ENCODE data around the gene MAB21L2.

MAB21L2 gene

GRCh38 chr4:150599547-150599946, 17.6 kb downstream of the MAB21L2 start:
- TF ChIP-seq CTCF (IDR thresholded peaks at IDR 0.05; ENCODE audit: borderline replicate concordance, insufficient read depth, low read depth, low read length): no peak
- H3K4me3 ChIP-seq (ENCODE audit: low read depth, low read length): no peak overlapping the region

GRCh38 chr4:150600812-150601445, 19.0 kb downstream of the MAB21L2 start:
- H3K4me3 ChIP-seq (ENCODE audit: low read depth, low read length): no peak overlapping the region
- no peak for TF ChIP-seq CTCF (IDR thresholded peaks at IDR 0.05; ENCODE audit: borderline replicate concordance, insufficient read depth, low read depth, low read length)

GRCh38 chr4:150609131-150609530, 27.2 kb downstream of the MAB21L2 start:
- no peak overlapping the region for H3K4me3 ChIP-seq (ENCODE audit: low read depth, low read length)
- TF ChIP-seq CTCF (IDR thresholded peaks at IDR 0.05; ENCODE audit: borderline replicate concordance, insufficient read depth, low read depth, low read length): no peak

GRCh38 chr4:150619042-150619441, 37.1 kb downstream of the MAB21L2 start:
- no peak for TF ChIP-seq CTCF (IDR thresholded peaks at IDR 0.05; ENCODE audit: borderline replicate concordance, insufficient read depth, low read depth, low read length)
- H3K4me3 ChIP-seq (ENCODE audit: low read depth, low read length): no peak overlapping the region

- TF ChIP-seq CTCF (IDR thresholded peaks at IDR 0.05; ENCODE audit: borderline replicate concordance, insufficient read depth, low read depth, low read length): no peak
- no peak overlapping the region for H3K4me3 ChIP-seq (ENCODE audit: low read depth, low read length)
Observed at GRCh38 chr4:150624055-150624454, 42.1 kb downstream of the MAB21L2 start.

- H3K4me3 ChIP-seq (ENCODE audit: low read depth, low read length): no peak overlapping the region
- TF ChIP-seq CTCF (IDR thresholded peaks at IDR 0.05; ENCODE audit: borderline replicate concordance, insufficient read depth, low read depth, low read length): no peak
Observed at GRCh38 chr4:150625033-150625432, 43.1 kb downstream of the MAB21L2 start.

GRCh38 chr4:150628073-150628472, 46.1 kb downstream of the MAB21L2 start:
- TF ChIP-seq CTCF (IDR thresholded peaks at IDR 0.05; ENCODE audit: borderline replicate concordance, insufficient read depth, low read depth, low read length): no peak
- no peak overlapping the region for H3K4me3 ChIP-seq (ENCODE audit: low read depth, low read length)
